KBM-7 (cell line): ENCODE results near the gene FBXO10.
"Not testable (repeated sequence)": the region's sequence is repeated elsewhere in the genome, so short reads cannot be mapped to it uniquely, and the experiment has no call there.

ENCODE experiments used
- DNase-seq: peaks from one replicate; pipeline ENCODE4 v3.0.0-alpha.2; 2015
- in situ Hi-C: fragments of 300-500 bp; cut with MboI; formaldehyde crosslinking; loops from 2 replicates; pipeline ENCODE4 v1.14.3; 2020; ENCODE audit warnings: low sequenced_read_pairs, low pct_unique_long_range_greater_than_20kb, mixed read lengths

FBXO10 gene

GRCh38 chr9:37503736-37504135 is 72.4 kb downstream of the FBXO10 start:
- DNase-seq = no peak
- in situ Hi-C loops = loop anchor here (25.0 kb wide), 1 partner anchor 884 kb away; the partner anchor contains the start of gene ALDH1B1

GRCh38 chr9:37501957-37502596 is 74.1 kb downstream of the FBXO10 start:
- in situ Hi-C loops = loop anchor here (25.0 kb wide), 1 partner anchor 885 kb away; the partner anchor contains the start of gene ALDH1B1
- no peak for DNase-seq

- in situ Hi-C loops = no loop called here
- DNase-seq = no peak
These were observed 76.9 kb downstream of the FBXO10 start for GRCh38 chr9:37499297-37499696.

DNA sequence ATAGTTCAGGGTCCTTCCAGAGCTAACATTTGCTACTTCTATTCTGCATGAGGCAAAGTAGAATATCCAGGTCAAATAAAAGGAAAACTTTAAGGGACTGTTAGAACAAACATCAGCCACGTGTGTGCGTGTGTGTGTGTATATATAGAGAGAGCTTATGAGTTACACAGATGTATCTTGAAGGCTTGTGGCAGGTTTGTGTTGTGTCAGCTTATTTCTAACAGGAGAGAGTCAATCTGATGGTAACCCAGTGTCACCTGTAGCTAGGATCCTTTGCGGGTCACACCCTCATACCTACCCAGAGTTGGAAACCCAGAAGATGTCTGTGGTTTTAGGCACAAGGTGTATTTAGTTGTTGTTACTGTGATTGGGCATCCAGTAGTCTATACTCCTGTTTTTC is 77.7 kb downstream of the FBXO10 start:
- in situ Hi-C loops = no loop called here
- DNase-seq = no peak

GRCh38 chr9:37497320-37497719 is 78.9 kb downstream of the FBXO10 start:
- DNase-seq = no peak
- in situ Hi-C loops = no loop called here

DNA sequence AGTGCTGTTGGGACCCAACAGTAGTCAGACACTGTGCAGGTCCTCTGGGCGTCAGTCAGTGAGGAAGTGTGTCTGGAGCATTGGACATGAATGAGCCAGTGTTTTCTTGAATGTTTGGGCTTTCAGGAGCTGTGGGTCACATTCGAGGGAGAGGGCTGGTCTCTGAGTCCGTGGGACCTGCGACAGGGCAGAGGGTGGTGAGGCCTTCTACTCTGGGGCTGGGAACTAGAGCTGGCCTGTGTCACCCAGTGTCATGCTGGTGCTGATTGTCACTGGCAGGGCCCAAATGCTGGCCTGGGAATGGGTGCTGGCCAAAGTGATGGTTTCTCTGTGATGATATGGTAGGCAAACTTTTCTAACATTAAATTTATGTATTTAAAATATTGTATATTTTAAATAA is 80.2 kb downstream of the FBXO10 start:
- in situ Hi-C loops = no loop called here
- DNase-seq = no peak

GRCh38 chr9:37495571-37495970 is 80.6 kb downstream of the FBXO10 start:
- no peak for DNase-seq
- in situ Hi-C loops = no loop called here

GRCh38 chr9:37491939-37492338 is 84.2 kb downstream of the FBXO10 start:
- in situ Hi-C loops = no loop called here

DNA sequence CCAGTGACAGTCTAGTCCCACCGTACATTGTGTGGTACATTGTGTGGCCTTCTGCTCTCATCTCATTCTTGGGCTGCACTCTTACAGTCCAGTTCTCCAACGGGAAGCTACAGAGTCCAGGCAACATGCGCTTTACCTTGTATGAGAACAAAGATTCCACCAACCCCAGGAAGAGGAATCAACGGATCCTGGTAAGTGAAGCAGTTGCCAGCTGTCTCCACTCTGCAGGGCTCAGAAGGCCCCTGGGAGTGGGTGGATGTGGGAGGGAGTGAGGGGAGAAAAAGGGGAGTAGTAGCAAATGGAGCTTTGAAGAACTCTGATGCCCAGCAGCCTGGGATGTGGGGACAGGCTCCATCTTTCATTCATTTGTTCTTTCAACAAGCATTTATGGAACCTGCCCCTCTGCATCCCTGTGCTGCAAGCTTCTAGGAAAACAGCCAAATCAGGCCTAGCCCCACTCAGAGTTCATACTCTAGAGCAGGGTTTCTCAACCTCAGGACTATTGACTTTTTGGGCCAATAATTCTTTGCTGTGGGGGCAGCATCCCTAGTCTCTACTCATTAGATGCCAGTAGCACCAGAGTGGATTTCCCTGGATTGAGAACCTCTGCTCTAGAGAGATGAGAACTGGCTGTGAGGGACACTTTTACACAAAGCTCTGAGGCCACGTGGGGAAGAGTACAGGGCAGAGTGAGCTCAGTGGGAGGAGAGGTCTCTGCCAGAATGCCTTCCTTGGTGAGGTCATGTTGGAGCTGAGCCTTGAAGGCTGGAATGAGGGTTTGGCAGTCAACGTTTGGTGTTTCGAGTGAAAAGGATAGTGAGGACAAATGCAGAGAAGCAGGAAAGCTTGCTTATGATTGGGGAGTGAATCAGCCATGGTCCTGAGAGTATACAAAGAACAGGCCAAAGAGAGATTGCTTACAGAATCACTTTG is 89.3 kb downstream of the FBXO10 start:
- in situ Hi-C loops = no loop called here
- DNase-seq = peak; percentile 34

More at GRCh38 chr9:37491939-37492338, 84.2 kb downstream of the FBXO10 start:
- DNase-seq = no peak

- DNase-seq = no peak
- in situ Hi-C loops = no loop called here
These were observed 89.9 kb downstream of the FBXO10 start for GRCh38 chr9:37486256-37486615.

DNA sequence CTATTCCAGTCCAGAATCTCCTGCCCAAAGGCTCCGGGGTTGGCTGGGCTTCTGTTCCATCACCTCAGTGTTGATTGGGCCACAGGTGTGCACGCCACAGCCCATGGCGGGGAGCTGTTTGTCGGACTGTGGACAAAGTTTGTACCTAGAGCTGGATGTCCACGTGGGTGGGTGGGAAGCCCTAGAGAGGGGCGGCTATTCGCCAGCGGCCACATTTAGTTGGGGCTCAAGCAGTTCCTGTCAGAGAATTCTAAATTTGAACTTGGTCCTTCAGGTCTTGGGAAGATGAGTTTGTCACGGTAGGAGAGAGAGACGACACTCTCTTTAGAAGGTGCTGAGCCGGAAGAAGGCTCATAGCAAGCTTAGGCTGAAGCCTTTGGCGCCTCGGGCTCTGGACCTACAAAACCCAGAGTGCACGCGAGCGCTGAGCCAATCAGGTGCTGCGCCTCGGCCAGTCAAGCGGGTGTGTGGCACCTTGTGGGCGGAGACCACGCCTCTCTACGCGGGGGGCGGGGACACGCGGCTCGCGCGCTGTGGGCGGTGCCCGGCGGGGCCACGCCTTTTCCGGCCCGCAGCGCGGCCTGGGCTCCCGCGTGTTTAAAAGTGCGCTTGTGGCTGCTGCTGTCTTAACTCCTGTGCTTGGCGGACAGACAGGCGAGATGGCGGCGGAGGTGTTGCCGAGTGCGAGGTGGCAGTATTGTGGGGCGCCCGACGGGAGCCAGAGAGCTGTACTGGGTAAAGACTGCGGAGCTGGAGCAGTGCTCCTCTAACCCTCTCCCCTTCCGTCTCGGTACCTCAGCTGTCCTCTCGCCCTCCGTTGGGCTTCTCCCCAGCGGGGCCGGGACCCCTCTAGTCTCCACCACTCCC is 90.6 kb downstream of the FBXO10 start, which contains the start of gene POLR1E:
POLR1E (plus strand) TSS at position 560 of the 867 bp plus-strand sequence; CDS start at position 660, 100 bp downstream.
- in situ Hi-C loops = no loop called here
- peak; percentile 96 for DNase-seq

GRCh38 chr9:37480759-37481158 is 95.4 kb downstream of the FBXO10 start:
- DNase-seq = no peak
- in situ Hi-C loops = no loop called here

- in situ Hi-C loops, DNase-seq: not testable (repeated sequence)
These were observed 98.1 kb downstream of the FBXO10 start for GRCh38 chr9:37477987-37478619.

GRCh38 chr9:37477443-37477842 is 98.7 kb downstream of the FBXO10 start:
- DNase-seq, in situ Hi-C loops: not testable (repeated sequence)

- no peak for DNase-seq
- in situ Hi-C loops = no loop called here
These were observed 99.2 kb downstream of the FBXO10 start for GRCh38 chr9:37476930-37477329.

GRCh38 chr9:37474438-37474837 is 101.7 kb downstream of the FBXO10 start:
- no peak for DNase-seq
- in situ Hi-C loops = no loop called here

- DNase-seq, in situ Hi-C loops: not testable (repeated sequence)
These were observed 102.2 kb downstream of the FBXO10 start for GRCh38 chr9:37473982-37474381.

GRCh38 chr9:37471942-37472684 is 104.1 kb downstream of the FBXO10 start:
- in situ Hi-C loops = no loop called here

More at GRCh38 chr9:37471942-37472684, 104.1 kb downstream of the FBXO10 start:
- no peak for DNase-seq
